GM19328 (cell line): ENCODE results near the gene KIAA1755.
"Not testable (repeated sequence)": the region's sequence is repeated elsewhere in the genome, so short reads cannot be mapped to it uniquely, and the experiment has no call there.

ENCODE experiments used
- ATAC-seq: cut with Tn5 transposase; IDR thresholded peaks from one replicate; pipeline ENCODE4 v1.9.1; 2021; ENCODE audit warnings: mild to moderate bottlenecking, moderate library complexity; ENCODE audit not compliant: unreplicated experiment

The KIAA1755 gene

DNA sequence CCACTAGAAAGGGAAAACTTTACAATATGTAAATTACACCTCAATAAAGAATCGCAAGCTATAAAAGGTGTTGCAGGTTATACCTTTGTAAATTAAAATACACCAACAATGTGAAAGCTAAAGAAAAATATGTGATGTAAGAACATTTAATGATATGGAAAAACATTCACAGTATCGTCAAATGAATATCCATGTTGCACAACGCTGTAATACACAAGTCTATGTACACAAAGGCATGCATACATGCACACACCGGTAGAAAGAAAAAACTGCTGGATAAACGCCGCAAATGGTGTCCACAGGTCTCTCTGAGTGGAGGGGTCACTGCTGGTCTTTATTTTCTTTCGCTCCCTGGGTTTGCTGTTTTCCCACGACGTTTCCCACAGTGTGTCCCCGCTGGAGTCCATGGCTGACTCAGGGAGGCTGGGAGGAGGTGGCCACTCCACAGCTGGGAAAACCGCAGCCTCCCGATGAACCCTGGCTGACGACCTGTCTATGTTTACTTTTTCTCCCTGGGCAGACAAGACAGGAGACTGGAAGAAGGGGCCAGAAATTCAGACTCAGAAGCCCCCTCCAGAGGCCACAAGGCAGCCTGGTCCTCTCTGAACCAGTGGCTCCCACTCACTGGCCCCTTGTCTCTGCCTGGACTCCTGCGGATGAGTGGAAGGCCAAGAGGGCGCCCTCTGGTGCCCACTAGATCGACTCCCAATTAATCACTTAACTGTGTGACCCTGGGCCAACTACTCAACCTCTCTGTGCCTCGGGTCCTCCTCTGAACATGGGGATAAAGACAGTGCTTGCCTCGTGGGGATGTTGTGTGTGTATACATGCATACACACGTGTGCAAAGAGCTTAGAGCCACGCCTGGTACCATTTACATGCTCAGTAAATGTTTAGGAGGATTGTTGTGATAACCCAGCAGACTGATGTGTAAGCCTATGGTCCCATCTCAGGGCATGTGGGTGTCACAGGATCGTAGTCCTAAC, 30.6 kb upstream of the KIAA1755 start:
- ATAC-seq: no peak

DNA sequence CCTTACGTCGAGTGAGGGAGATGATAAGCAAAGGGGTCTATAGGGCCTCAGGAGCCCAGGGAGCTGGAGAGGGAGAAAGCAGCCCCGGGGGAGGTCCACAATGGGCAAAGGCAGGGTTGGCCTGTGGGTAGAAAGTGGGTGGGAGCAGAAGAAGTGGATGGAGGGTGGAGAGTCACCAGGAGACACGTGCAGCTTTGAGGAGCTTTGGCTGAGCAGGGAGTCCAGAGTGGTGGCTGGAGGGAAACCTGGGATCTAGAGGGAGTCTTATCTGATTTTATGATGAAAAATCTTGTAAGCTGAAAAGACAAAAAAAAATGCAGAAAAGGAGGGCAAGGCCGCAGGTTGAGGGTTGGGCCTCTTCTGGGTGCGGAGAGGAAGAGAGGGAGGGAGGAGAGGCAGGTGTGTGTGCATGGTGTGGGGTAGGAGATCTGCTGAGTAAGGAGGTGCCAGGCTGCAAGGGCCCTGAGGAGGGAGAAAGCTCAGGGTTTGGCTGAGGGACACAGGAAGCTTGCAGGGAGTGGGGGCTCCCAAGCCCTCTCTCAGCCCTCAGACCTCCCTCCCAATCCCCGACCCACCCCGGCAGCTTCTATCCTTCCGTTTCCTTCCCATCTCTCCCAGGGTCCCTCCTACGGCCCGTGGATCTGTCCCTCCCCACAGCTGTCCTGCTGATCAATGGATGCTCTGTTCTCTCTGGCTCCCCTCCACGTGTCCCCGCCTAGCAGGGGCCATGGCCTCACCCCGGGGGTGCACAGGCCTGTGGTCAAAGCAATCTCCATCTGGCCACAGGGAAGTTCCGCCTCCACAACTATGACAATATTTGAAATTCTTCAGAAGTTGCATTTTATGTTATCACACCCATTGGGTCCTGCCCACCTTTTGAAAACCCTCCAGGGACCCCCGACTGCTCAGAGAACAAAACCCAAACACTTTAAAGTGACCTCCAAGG, 26.3 kb upstream of the KIAA1755 start:
- no peak for ATAC-seq

DNA sequence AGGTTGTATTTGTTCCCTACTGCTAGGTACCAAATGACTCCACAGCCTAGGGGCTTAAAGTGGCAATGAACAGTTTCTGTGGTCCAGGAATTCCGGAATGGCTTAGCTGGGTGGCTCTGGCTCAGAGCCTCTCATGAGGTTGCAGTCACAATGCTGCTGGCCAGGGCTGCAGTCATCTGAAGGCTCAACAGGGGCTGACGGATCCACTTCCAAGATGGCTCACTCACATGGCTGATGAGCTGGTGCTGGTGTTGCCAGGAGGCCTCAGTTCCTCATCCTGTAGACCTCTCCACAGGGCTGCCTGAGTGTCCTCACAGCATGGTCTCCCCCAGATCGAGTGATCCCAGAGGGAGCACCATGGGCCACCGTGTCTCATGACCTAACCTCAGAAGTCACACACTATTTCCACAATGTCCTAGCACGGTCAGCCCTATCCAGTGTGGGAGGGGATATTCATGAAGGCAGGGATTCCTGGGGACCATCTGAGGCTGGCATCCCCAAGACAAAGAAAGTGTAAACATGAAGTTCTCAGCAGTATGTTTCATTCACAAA, 24.4 kb upstream of the KIAA1755 start:
- ATAC-seq: no peak

DNA sequence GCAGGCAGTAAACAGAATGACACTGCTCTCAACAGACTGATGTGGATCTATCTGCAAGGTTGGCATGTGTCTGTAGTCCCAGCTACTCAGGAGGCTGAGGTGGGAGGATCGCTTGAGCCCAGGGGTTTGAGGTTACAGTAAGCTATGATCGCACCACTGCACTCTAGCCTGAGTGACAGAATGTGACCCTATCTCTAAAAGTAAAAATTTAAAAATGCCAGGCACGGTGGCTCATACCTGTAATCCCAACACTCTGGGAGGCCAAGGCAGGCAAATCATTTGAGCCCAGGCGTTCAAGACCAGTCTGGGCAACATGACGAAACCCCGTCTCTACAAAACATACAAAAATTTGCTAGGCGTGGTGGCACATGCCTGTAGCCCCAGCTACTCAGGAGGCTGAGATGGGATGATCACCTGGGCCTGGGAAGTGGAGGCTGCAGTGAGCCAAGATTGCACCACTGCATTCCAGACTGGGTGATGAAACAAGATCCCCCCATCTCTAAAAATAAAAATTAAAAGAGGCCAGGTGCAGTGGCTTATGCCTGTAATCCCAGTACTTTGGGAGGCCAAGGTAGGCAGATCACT, 23.6 kb upstream of the KIAA1755 start:
- ATAC-seq: not testable (repeated sequence)

DNA sequence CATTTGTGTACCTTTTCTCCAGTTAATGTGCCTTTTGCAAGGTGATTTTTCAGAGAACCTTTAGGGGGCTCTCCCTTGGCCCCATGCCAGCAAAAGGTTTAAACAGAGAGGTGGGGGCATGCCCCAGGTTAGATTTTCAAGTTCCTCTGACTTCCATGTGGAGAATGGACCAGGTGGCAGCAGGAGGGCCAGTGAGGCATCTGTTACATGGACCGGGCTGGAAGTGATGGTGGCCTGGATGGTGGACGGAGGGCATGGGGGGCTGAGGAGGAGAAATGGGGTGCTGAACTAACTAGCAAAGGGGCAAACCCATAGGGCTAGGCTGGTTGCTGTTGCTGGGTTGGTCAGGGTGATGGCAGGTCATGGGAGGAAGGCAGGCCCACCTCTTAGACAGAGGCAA, 22.7 kb upstream of the KIAA1755 start:
- no peak for ATAC-seq

DNA sequence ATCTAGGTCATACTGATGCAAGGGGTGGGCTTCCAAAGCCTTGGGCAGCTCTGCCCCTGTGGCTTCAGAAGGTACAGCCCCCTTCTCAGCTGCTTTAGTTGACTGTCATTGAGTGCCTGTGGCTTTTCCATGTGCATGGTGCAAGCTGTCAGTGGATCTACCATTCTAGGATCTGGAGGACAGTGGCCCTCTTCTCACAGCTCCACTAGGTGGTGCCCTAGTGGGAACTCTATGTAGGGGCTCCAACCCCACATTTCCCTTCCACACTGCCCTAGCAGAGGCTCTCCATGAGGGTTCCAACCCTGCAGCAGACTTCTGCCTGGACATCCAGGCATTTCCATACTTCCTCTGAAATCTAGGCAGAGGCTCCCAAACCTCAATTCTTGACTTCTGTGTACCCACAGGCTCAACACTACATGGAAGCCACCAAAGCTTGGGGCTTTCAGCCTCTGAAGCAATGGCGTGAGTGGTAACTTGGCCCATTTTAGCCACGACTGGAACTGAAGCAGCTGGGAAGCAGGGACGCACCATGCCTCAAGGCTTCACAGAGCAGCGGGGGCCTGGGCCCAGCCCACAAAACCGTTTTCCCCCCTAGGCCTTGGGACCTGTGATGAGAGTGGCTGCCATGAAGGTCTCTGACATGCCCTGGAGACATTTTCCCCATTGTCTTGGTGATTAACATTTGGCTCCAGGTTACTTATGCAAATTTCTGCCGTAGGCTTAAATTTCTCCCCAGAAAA, 20.8 kb upstream of the KIAA1755 start:
- ATAC-seq: not testable (repeated sequence)

DNA sequence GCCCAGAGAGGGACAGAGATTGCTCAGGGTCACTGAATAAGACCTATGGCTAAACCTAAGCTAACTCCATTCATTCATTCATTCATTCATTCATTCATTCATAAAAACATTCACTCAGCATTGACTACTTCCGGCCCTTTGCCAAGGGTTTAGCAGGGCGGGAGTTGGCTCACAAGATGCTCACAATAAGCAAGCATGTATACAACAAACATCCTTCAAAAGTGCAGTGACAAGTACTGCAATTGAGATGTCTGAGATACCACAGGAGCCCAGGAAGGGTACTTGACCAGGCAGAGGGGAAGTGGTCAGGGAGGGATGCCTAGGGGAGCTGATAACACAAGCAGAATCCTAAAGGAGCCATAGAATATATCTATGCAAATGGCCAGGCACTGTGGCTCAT, 18.2 kb upstream of the KIAA1755 start:
- no peak for ATAC-seq

DNA sequence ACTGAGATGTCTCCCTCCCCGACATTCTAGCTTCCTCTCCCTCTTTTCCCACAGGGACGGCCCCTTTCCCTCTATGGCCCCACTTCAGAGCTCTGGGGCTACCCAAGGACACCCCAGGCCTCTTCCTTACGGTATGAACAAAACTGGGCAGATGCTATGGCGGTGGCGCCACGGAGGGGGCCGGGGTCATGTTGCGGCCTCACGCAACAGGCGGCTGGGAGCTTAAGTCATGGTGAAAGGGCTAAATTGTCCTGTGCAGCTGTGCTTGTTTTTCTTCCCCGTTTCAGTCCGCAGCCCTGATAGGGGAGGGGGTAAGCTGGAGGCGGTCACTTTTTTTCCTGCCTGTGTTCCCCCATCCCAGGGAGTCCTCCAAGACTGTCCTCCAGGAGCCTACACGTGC, 17.6 kb upstream of the KIAA1755 start:
- no peak for ATAC-seq

DNA sequence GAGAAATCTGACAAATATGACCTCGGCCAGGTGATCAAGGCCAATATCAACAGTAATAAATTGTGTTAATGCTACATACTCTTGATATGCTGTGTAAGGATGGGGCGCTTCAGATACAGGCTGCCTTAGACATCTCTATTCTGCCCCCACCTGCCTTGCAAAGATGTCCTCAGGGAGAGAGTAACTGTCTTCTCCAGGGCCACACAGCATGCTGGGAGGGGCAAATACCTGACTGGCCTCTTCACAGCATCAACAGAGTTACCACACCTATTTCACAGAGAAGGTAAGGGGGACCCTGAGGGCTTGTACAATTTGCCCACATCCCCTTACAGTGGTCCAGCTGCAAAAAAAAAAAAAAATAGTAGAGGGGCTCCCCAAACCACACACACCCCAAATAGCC, 17.2 kb upstream of the KIAA1755 start:
- no peak for ATAC-seq

DNA sequence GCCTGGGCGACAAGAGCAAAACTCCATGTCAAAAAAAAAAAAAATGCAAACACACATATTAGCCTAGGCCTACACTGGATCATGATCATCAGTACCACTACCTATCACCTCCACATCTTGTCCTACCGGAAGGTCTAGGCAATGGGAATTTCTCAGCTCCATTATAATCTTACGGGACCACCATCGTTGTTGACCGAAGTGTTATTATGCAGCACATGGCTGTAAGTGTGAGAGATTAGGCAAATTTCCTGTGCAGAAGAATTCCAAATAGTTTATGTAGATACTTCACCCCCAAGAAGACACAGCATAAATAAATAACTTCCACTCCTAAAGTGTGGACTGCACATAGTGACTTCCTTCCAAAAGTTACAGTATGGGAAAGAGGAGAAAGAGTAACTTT, 16.8 kb upstream of the KIAA1755 start:
- ATAC-seq: no peak

DNA sequence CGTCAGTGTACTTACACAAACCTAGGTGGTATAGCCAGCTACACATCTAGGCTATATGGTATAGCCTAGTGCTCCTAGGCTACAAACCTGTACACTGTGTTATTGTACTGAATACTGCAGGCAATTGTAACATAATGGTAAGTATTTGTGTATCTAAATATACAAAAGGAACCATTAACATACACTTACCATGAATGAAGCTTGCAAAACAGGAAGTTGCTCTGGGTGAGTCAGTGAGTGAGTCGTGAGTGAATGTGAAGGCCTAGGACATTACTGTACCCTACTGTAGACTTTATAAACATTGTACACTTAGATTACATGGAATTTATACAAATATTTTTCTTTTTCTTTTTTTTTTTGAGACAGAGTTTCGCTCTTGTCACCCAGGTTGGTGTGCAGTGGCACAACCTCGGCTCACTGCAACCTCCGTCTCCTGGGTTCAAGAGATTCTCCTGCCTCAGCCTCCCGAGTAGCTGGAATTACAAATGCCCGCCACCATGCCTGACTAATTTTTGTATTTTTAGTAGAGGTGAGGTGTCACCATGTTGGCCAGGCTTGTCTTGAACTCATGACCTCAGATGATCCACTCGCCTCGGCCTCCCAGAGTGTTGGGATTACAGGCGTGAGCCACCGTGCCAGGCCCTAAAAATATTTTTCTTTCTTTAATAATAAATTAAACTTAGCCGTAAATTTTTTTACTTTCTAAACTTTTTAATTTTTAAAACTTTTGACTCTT, 15.4 kb upstream of the KIAA1755 start:
- ATAC-seq: no peak

DNA sequence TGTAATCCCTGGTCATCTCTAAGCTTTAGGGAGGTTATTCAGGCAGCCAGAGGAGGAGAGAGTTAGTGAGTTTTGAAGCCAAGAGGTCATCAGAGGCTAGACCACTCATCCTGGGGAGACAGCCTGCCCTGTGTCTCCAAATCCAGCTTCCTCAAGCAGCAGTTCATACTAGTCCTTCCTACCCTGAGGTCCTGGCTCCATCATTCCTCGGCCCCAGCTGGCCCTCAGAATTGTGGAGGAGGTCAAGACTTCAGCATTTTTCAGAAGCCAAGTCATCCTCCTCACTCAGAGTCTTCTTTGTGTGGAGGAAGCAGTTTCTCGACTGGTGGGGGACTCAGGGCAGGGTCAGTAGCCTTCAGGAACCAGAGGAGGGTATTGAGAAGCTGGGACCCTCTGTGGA, 12.4 kb upstream of the KIAA1755 start:
- no peak for ATAC-seq

DNA sequence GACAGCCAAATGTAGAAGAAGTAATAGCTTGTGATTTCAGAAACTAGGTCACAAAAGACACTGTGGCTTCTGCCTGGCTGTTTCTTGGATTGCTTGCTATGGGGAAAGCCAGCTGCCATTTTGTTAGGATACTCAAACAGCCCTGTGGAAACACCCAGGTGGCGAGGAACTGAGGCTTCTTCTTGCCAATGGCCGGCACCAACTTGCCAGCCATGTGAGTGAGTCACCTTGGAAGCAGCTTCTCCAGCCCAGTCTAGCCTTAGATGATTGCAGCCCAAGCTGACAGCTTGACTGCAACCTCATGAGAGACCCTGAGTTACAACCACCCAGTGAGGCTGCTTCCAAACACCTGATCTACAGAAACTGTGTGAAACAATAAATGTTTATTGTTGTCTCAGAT, 11.9 kb upstream of the KIAA1755 start:
- ATAC-seq: no peak

DNA sequence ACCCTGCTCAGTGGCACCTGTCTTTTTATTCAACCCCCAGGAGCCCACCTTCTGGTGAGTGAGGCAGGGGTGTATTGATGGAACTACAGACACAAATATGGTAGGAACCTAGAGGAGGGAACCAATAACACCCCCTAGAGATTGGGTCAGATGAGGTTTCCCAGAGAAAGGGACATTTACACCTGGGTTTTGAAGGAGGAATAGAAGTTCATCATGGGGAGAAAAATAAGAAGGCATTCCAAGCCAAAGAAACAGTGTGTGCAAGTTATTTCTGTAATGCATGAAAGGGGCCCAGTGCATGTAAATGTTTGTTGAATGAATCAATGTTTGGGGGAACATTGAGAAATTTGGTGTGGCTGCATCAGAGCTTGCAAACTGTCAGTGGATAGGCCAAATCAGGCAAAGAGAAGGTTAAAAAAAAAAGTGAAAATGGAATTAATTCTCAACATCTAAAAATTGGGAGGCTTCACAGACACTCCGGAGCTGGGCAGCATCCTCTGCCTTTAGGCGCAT, 11.1 kb upstream of the KIAA1755 start:
- ATAC-seq: no peak

DNA sequence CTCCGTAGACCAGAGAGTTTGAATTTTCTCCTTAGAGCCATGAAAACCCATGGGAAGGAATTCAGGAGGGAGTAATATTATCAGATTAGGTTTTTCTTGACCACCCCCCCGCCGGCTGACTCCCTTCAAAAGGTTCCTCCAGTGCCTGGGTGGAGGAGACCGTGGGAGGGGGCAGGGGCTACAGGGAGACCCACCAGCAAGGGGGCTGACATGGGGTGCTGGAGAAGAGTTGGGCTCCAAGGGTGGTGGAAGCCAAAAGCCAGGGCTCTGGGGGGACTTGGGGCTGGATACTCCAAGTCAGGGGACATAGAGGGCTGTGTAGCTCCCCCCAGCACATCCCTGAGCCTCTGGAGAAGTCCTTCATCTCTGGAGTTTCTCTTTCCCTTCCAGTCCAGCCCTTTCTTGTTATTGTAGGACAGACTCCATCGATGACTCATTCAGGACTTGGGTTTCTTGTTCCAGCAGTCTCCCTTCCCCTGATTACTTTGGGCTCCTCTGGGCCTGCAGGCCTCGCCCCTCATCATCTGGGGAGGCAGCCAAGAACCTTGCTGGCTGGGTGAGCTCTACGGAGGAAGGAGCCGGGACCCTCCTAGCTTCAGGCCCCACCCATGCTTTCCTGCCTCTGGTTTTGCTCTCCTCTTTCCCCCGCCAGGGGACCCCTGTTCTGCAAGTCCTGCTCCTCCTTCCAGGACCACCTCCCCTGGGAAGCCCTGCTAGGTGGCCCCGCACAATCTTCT, 10.5 kb upstream of the KIAA1755 start:
- no peak for ATAC-seq

DNA sequence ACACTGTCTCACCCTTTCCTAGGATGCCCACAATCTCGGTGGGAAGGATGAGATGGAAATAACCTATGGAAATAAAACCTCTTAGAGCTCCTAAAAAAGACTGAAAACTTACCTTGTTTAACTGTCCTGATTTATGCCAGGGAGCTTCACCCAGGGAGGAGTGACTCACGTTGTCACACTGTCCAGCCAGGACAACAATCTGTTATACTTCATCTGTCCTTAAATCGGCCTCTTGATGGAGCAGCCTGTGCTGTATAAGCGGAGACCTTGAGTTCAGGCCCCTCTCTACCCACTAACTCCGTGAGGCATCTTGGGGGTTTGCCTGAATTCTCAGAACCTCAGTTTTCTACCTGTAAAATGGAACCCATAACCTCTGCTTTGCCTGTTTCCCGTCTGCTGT, 9.2 kb upstream of the KIAA1755 start:
- ATAC-seq: no peak

DNA sequence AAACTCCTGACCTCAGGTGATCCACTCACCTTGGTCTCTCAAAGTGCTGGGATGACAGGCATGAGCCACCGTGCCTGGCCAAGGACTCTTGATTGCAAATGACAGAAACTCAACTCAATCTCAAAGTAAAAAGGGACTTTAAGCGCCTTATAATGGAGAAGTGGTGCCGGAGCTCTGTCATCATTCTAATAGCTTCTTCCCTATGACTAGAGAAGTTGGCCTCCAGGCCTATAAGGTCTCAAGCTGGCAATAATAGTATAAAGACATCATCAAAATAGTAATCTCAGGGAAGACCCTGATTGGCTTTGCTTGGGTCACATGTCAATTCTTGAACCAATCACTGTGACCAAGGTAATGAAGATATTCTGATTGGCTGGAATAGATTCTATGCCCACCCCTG, 8.5 kb upstream of the KIAA1755 start:
- no peak for ATAC-seq

DNA sequence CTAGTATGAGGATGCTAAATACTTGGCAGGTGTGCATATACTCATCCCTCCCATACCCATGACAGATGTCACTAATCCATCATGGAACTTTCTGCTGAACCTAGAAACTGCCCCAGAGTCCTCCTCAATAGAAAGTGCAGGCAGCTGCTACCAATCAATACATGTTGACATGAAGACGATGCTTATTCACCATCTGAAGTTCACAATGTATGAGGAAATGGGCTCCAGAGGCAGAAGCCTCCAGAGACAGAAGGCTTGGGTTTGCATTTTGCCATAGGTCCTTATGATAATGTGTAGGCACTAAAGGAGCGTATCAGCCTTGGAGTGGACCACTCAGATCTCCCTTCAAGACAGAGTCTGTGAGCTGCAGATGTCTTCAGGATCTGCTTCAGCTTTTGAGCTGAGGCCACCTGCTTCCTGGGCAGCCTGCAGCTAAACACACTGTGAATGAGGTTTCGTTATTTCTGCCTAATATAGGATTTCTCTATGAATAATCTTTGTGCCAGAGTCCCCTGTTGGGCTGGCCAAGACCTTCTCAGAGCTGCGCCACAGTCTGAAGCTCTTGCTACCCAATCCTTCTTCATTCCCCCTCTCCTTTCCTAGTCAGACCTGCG, 7.5 kb upstream of the KIAA1755 start:
- no peak for ATAC-seq
